ENCODE data around the gene CHD2.

Gene CHD2

GRCh38 chr15:92906020-92906419 is 5.9 kb downstream of the CHD2 start:
- H3K36me3 Mint-ChIP-seq (ENCODE audit: low read depth), result peaks cover 41% of the 10 kb centered on the region
- H3K4me1 Mint-ChIP-seq, result peaks cover 73% of the 10 kb centered on the region
- no peaks in the 10 kb centered on the region for H3K27me3 Mint-ChIP-seq (ENCODE audit: low read depth)
- H3K4me3 Mint-ChIP-seq, result peak overlapping the region; percentile 92 to 100 (median 95)
- no peak for TF ChIP-seq CTCF (IDR thresholded peaks at IDR 0.05; ENCODE audit: unreplicated experiment in 3 of 3)
- H3K9me3 Mint-ChIP-seq, result no peaks in the 10 kb centered on the region
- H3K27ac Mint-ChIP-seq, result peak overlapping the region; percentile 100

GRCh38 chr15:92906563-92907081 is 6.5 kb downstream of the CHD2 start:
- Mint-ChIP-seq H3K4me3 (peak overlapping the region; percentile 92 to 100 (median 95)), H3K36me3 (ENCODE audit: low read depth) (peaks cover 43% of the 10 kb centered on the region), H3K27me3 (ENCODE audit: low read depth) (no peaks in the 10 kb centered on the region), H3K4me1 (peaks cover 79% of the 10 kb centered on the region), H3K9me3 (no peaks in the 10 kb centered on the region), H3K27ac (peak overlapping the region; percentile 100)
- TF ChIP-seq CTCF (IDR thresholded peaks at IDR 0.05; ENCODE audit: unreplicated experiment in 3 of 3), result no peak

GRCh38 chr15:92907229-92907628 is 7.1 kb downstream of the CHD2 start:
- Mint-ChIP-seq H3K27ac (peak overlapping the region; percentile 100), H3K36me3 (ENCODE audit: low read depth) (peaks cover 49% of the 10 kb centered on the region), H3K4me1 (peaks cover 84% of the 10 kb centered on the region), H3K9me3 (no peaks in the 10 kb centered on the region), H3K4me3 (peak overlapping the region; percentile 77 to 100 (median 95)), H3K27me3 (ENCODE audit: low read depth) (no peaks in the 10 kb centered on the region)
- TF ChIP-seq CTCF (IDR thresholded peaks at IDR 0.05; ENCODE audit: unreplicated experiment in 3 of 3), result no peak

- no peak for TF ChIP-seq CTCF (IDR thresholded peaks at IDR 0.05; ENCODE audit: unreplicated experiment in 3 of 3)
- Mint-ChIP-seq H3K4me1 (peaks cover 83% of the 10 kb centered on the region), H3K4me3 (peak overlapping the region; percentile 68 to 95 (median 77)), H3K27ac (peak overlapping the region; percentile 100), H3K36me3 (ENCODE audit: low read depth) (peaks cover 48% of the 10 kb centered on the region), H3K27me3 (ENCODE audit: low read depth) (no peaks in the 10 kb centered on the region), H3K9me3 (no peaks in the 10 kb centered on the region)
These were observed 8.0 kb downstream of the CHD2 start for GRCh38 chr15:92907896-92908712.

- Mint-ChIP-seq H3K36me3 (ENCODE audit: low read depth) (peaks cover 48% of the 10 kb centered on the region), H3K4me1 (peaks cover 83% of the 10 kb centered on the region)
These were observed 8.6 kb downstream of the CHD2 start for GRCh38 chr15:92908713-92909057.

More at GRCh38 chr15:92908713-92909057, 8.6 kb downstream of the CHD2 start:
- H3K27me3 Mint-ChIP-seq (ENCODE audit: low read depth), result no peaks in the 10 kb centered on the region
- H3K27ac Mint-ChIP-seq, result peak overlapping the region; percentile 100
- H3K4me3 Mint-ChIP-seq, result peak overlapping the region; percentile 68 to 95 (median 77)
- H3K9me3 Mint-ChIP-seq, result no peaks in the 10 kb centered on the region
- no peak for TF ChIP-seq CTCF (IDR thresholded peaks at IDR 0.05; ENCODE audit: unreplicated experiment in 3 of 3)
